ENCODE results near the gene SOX2. TPM values are rescaled to one million over a fixed set of nuclear protein-coding genes. Genes with fewer than 3 reads are reported as not detected.

The SOX2 gene
- total RNA-seq, 3 donors from 2014 or later = under 0.01 to 0.16 TPM; not detected in 1

GRCh38 chr3:181713676-181714612 lies 2.2 kb downstream of the SOX2 start:
- Histone ChIP-seq H3K4me1 (peaks cover 3 to 9% of the 10 kb centered on the region in 2 donors), H3K9me3 (no peaks in the 10 kb centered on the region), H3K27ac (no peak overlapping the region), H3K4me3 (no peak overlapping the region), H3K27me3 (peaks cover 17 to 98% of the 10 kb centered on the region in 2 donors), H3K36me3 (no peaks in the 10 kb centered on the region)
- TF ChIP-seq POLR2A (IDR thresholded peaks at IDR 0.05) (no peak), CTCF (IDR thresholded peaks at IDR 0.05) (no peak), POLR2AphosphoS5 (IDR thresholded peaks at IDR 0.05) (no peak)
- intact Hi-C loops (cut with DNase I; ENCODE audit: low total_unique reads) = no loop called here
- DNase-seq (ENCODE audit: low spot score in 2 of 2) = no peak

GRCh38 chr3:181715571-181716340 lies 4.0 kb downstream of the SOX2 start:
- no peaks in the 10 kb centered on the region for H3K9me3 ChIP-seq
- no peak for DNase-seq (ENCODE audit: low spot score in 2 of 2)
- TF ChIP-seq POLR2AphosphoS5 (IDR thresholded peaks at IDR 0.05) = no peak
- TF ChIP-seq POLR2A (IDR thresholded peaks at IDR 0.05) = no peak
- no peak for TF ChIP-seq CTCF (IDR thresholded peaks at IDR 0.05)
- H3K4me3 ChIP-seq = no peak overlapping the region
- peaks cover 0 to 9% of the 10 kb centered on the region in 2 donors for H3K4me1 ChIP-seq
- peaks cover 23 to 98% of the 10 kb centered on the region in 2 donors for H3K27me3 ChIP-seq
- intact Hi-C loops (cut with DNase I; ENCODE audit: low total_unique reads) = no loop called here
- no peaks in the 10 kb centered on the region for H3K36me3 ChIP-seq
- H3K27ac ChIP-seq = no peak overlapping the region

- H3K9me3 ChIP-seq = no peaks in the 10 kb centered on the region
- H3K4me3 ChIP-seq = no peak overlapping the region
- TF ChIP-seq POLR2AphosphoS5 (IDR thresholded peaks at IDR 0.05) (no peak), POLR2A (IDR thresholded peaks at IDR 0.05) (no peak), CTCF (IDR thresholded peaks at IDR 0.05) (no peak)
- peaks cover 0 to 5% of the 10 kb centered on the region in 2 donors for H3K4me1 ChIP-seq
- H3K27me3 ChIP-seq = peaks cover 20 to 98% of the 10 kb centered on the region in 2 donors
- no peaks in the 10 kb centered on the region for H3K36me3 ChIP-seq
- no peak for DNase-seq (ENCODE audit: low spot score in 2 of 2)
- intact Hi-C loops (cut with DNase I; ENCODE audit: low total_unique reads) = no loop called here
- H3K27ac ChIP-seq = no peak overlapping the region
Measured at GRCh38 chr3:181716966-181717365, 5.2 kb downstream of the SOX2 start.

GRCh38 chr3:181717549-181718171 lies 5.9 kb downstream of the SOX2 start:
- H3K4me1 ChIP-seq = peaks cover 0 to 2% of the 10 kb centered on the region in 2 donors
- no peak overlapping the region for H3K27ac ChIP-seq
- H3K27me3 ChIP-seq = peaks cover 15 to 98% of the 10 kb centered on the region in 2 donors
- intact Hi-C loops (cut with DNase I; ENCODE audit: low total_unique reads) = no loop called here
- H3K9me3 ChIP-seq = no peaks in the 10 kb centered on the region
- no peaks in the 10 kb centered on the region for H3K36me3 ChIP-seq
- no peak for DNase-seq (ENCODE audit: low spot score in 2 of 2)
- H3K4me3 ChIP-seq = no peak overlapping the region
- no peak for TF ChIP-seq POLR2AphosphoS5 (IDR thresholded peaks at IDR 0.05)
- no peak for TF ChIP-seq CTCF (IDR thresholded peaks at IDR 0.05)
- TF ChIP-seq POLR2A (IDR thresholded peaks at IDR 0.05) = no peak
